GM18507 (cell line): ENCODE measurements around the gene TGFB1.
A peak's percentile ranks its signal among the peaks of the same experiment; 100 is the strongest.
"Not testable (repeated sequence)": the region's sequence is repeated elsewhere in the genome, so short reads cannot be mapped to it uniquely, and the experiment has no call there.

Experiments
- DNase-seq: peaks from one replicate; pipeline ENCODE4 v3.0.0; 2011; ENCODE audit warnings: low read depth; ENCODE audit not compliant: insufficient read length; ENCODE audit errors: extremely low spot score
- FAIRE-seq: peaks from 2 replicates; lab custom pipeline; 2011; peaks lifted over from hg19 to GRCh38; lab: Jason Lieb, UNC

Gene TGFB1

GRCh38 chr19:41351339-41352245, 2.1 kb downstream of the TGFB1 start:
- FAIRE-seq, result peak; percentile 93

GRCh38 chr19:41350735-41351338, 2.9 kb downstream of the TGFB1 start:
- FAIRE-seq (peak; percentile 45), DNase-seq (no peak)

More at GRCh38 chr19:41351339-41352245, 2.1 kb downstream of the TGFB1 start:
- peak; percentile 59 for DNase-seq

- not testable (repeated sequence) for FAIRE-seq
Measured at GRCh38 chr19:41346916-41347315, 6.8 kb downstream of the TGFB1 start.

GRCh38 chr19:41344162-41344561, 9.6 kb downstream of the TGFB1 start:
- FAIRE-seq, result no peak
- DNase-seq, result no peak

More at GRCh38 chr19:41346916-41347315, 6.8 kb downstream of the TGFB1 start:
- not testable (repeated sequence) for DNase-seq

- FAIRE-seq, result no peak
- no peak for DNase-seq
Measured at GRCh38 chr19:41341669-41342490, 11.8 kb downstream of the TGFB1 start.

GRCh38 chr19:41339936-41340335, 13.8 kb downstream of the TGFB1 start:
- no peak for FAIRE-seq
- DNase-seq, result no peak

GRCh38 chr19:41335467-41335866, 18.3 kb downstream of the TGFB1 start:
- FAIRE-seq (no peak), DNase-seq (no peak)

GRCh38 chr19:41334793-41335192, 18.9 kb downstream of the TGFB1 start:
- DNase-seq (no peak), FAIRE-seq (peak; percentile 38)

GRCh38 chr19:41332468-41332867, 21.3 kb downstream of the TGFB1 start:
- DNase-seq (no peak), FAIRE-seq (no peak)

GRCh38 chr19:41332000-41332399, 21.7 kb downstream of the TGFB1 start:
- FAIRE-seq (no peak), DNase-seq (no peak)

GRCh38 chr19:41330946-41331678, 22.6 kb downstream of the TGFB1 start:
- DNase-seq (no peak), FAIRE-seq (no peak)

- FAIRE-seq (no peak), DNase-seq (no peak)
Measured at GRCh38 chr19:41330481-41330880, 23.2 kb downstream of the TGFB1 start.

GRCh38 chr19:41328842-41329225, 24.9 kb downstream of the TGFB1 start:
- no peak for DNase-seq

GRCh38 chr19:41328157-41328841, 25.4 kb downstream of the TGFB1 start:
- FAIRE-seq (peak; percentile 64), DNase-seq (no peak)

More at GRCh38 chr19:41328842-41329225, 24.9 kb downstream of the TGFB1 start:
- FAIRE-seq, result no peak

- peak; percentile 79 for FAIRE-seq
- DNase-seq, result peak; percentile 80
Measured at GRCh38 chr19:41327576-41328156, 26.1 kb downstream of the TGFB1 start.

- no peak for DNase-seq
- no peak for FAIRE-seq
Measured at GRCh38 chr19:41327076-41327575, 26.6 kb downstream of the TGFB1 start.

GRCh38 chr19:41325947-41326706, 27.6 kb downstream of the TGFB1 start:
- peak; percentile 86 for FAIRE-seq

GRCh38 chr19:41325640-41325946, 28.1 kb downstream of the TGFB1 start:
- FAIRE-seq (no peak), DNase-seq (no peak)

More at GRCh38 chr19:41325947-41326706, 27.6 kb downstream of the TGFB1 start:
- DNase-seq, result peak; percentile 50
